ENCODE data around the gene LHX6. TPM values are rescaled to one million over a fixed set of nuclear protein-coding genes. Genes with fewer than 3 reads are reported as not detected.

Gene LHX6
- total RNA-seq, 1 experiment from 2014 or later, result 0.62 TPM

GRCh38 chr9:122168356-122168755, 60.4 kb downstream of the LHX6 start:
- ATAC-seq (no peak), DNase-seq (ENCODE audit: low read depth, low spot score) (no peak)
- BruUV-seq (replicated peaks), result no TSS peak
- Histone ChIP-seq H3K9me3 (ENCODE audit: control insufficient read depth, insufficient read depth, low read depth, low read length) (no peaks in the 10 kb centered on the region), H3K27me3 (ENCODE audit: control insufficient read depth, insufficient read depth, low read length) (no peaks in the 10 kb centered on the region), H3K4me1 (ENCODE audit: control insufficient read depth, insufficient read depth, low read length) (no peaks in the 10 kb centered on the region), H3K4me3 (ENCODE audit: low read depth in 2 of 2, low read length in 2 of 2) (no peak overlapping the region), H3K27ac (ENCODE audit: low read length) (no peak overlapping the region), H3K36me3 (ENCODE audit: control insufficient read depth, insufficient read depth, low read length) (no peaks in the 10 kb centered on the region)
- CTCF ChIA-PET, result no interaction called here
- TF ChIP-seq SIN3A (IDR thresholded peaks at IDR 0.05; ENCODE audit: borderline replicate concordance, insufficient read depth, low read depth, low read length), result no peak
- TF ChIP-seq TCF7L2 (IDR thresholded peaks at IDR 0.05; ENCODE audit: low read depth, low read length), result no peak
- no peak for TF ChIP-seq REST (IDR thresholded peaks at IDR 0.05; ENCODE audit: insufficient read depth in 1 of 2, low read depth in 2 of 2, low read length in 1 of 2)
- TF ChIP-seq POLR2AphosphoS5 (IDR thresholded peaks at IDR 0.05; ENCODE audit: low read depth, low read length), result no peak
- TF ChIP-seq, protein P1, sequence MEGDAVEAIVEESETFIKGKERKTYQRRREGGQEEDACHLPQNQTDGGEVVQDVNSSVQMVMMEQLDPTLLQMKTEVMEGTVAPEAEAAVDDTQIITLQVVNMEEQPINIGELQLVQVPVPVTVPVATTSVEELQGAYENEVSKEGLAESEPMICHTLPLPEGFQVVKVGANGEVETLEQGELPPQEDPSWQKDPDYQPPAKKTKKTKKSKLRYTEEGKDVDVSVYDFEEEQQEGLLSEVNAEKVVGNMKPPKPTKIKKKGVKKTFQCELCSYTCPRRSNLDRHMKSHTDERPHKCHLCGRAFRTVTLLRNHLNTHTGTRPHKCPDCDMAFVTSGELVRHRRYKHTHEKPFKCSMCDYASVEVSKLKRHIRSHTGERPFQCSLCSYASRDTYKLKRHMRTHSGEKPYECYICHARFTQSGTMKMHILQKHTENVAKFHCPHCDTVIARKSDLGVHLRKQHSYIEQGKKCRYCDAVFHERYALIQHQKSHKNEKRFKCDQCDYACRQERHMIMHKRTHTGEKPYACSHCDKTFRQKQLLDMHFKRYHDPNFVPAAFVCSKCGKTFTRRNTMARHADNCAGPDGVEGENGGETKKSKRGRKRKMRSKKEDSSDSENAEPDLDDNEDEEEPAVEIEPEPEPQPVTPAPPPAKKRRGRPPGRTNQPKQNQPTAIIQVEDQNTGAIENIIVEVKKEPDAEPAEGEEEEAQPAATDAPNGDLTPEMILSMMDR (IDR thresholded peaks at IDR 0.05), result no peak
- intact Hi-C loops (cut with micrococcal nuclease; ENCODE audit: unreplicated experiment), result no loop called here
- POLR2A ChIA-PET, result no interaction called here
- in situ Hi-C loops (cut with HindIII; ENCODE audit: low pct_unique_long_range_greater_than_20kb, low sequenced_read_pairs), result no loop called here

DNA sequence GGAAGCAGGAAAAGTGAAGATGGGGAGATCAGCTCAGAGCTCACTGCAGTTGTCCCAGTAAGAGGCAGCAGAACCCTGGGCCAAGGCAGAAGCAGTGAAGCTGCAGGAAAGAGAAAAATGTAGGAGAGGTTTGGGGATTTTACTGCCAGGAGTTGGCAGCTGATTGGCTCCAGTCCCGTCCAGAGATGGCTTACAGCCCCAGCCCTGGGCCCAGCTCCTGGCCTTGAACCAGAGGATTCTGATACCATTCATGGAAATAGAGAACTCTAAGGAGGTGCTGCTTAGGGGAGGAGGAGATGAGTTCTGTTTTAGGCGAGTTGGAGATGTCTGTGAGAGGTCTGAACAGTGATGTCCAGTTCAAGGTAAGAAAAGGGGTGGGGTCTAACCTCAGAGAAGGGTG, 64.5 kb downstream of the LHX6 start:
- Histone ChIP-seq H3K9me3 (ENCODE audit: control insufficient read depth, insufficient read depth, low read depth, low read length) (0 out of 2 replicates have a peak, but pooled peaks cover 2% of the 10 kb centered on the region), H3K27ac (ENCODE audit: low read length) (no peak overlapping the region), H3K27me3 (ENCODE audit: control insufficient read depth, insufficient read depth, low read length) (no peaks in the 10 kb centered on the region), H3K4me1 (ENCODE audit: control insufficient read depth, insufficient read depth, low read length) (no peaks in the 10 kb centered on the region; the same call in 1 of the 2 replicates), H3K4me3 (ENCODE audit: low read depth in 2 of 2, low read length in 2 of 2) (no peak overlapping the region), H3K36me3 (ENCODE audit: control insufficient read depth, insufficient read depth, low read length) (no peaks in the 10 kb centered on the region; the same call in 1 of the 2 replicates)
- ChIA-PET CTCF (no interaction called here), POLR2A (interaction anchor here (0.5 kb wide), 1 partner anchor 25 kb away, joined by 3 read pairs; no protein-coding TSS in a partner anchor)
- DNase-seq (ENCODE audit: low read depth, low spot score) (no peak), ATAC-seq (no peak)
- BruUV-seq (replicated peaks), result no TSS peak
- TF ChIP-seq, protein P1 (IDR thresholded peaks at IDR 0.05), result no peak
- TF ChIP-seq POLR2AphosphoS5 (IDR thresholded peaks at IDR 0.05; ENCODE audit: low read depth, low read length) (no peak), TCF7L2 (IDR thresholded peaks at IDR 0.05; ENCODE audit: low read depth, low read length) (no peak), SIN3A (IDR thresholded peaks at IDR 0.05; ENCODE audit: borderline replicate concordance, insufficient read depth, low read depth, low read length) (no peak), REST (IDR thresholded peaks at IDR 0.05; ENCODE audit: insufficient read depth in 1 of 2, low read depth in 2 of 2, low read length in 1 of 2) (no peak)
- intact Hi-C loops (cut with micrococcal nuclease; ENCODE audit: unreplicated experiment), result no loop called here
- in situ Hi-C loops (cut with HindIII; ENCODE audit: low pct_unique_long_range_greater_than_20kb, low sequenced_read_pairs), result no loop called here

Data from Panc1 (cell line).